Heart right ventricle (tissue), 16 donors: ENCODE data around the gene PERM1. TPM values are rescaled to one million over a fixed set of nuclear protein-coding genes. Genes with fewer than 3 reads are reported as not detected.
A peak's percentile ranks its signal among the peaks of the same experiment; 100 is the strongest.

ENCODE experiments used
- ATAC-seq, 8 donors: fragments of 200-7000 bp; cut with Tn5 transposase; one replicate each; pipeline ENCODE4 v1.9.1; 2020; ENCODE audit warnings: mild to moderate bottlenecking in 8 of 8, moderate library complexity in 8 of 8, moderate number of reproducible peaks in 1 of 8
- DNase-seq, 2 donors: peaks; one replicate each; pipeline ENCODE4 v3.0.0-alpha.2; 2020
- H3K27ac ChIP-seq, 10 donors: fragments of 200-600 bp; sonication (generic) in 2 of 10; one replicate each; pipeline versions ENCODE4 v1.5.0 to v1.8.0; 2020 to 2022; ENCODE audit warnings: mild to moderate bottlenecking in 3 of 10
- H3K27me3 ChIP-seq, 7 donors: fragments of 200-600 bp; one replicate each; pipeline ENCODE4 v1.8.0; 2021 to 2022; ENCODE audit warnings: mild to moderate bottlenecking in 2 of 7
- H3K36me3 ChIP-seq, 9 donors: fragments of 200-600 bp; sonication (generic) in 1 of 9; one replicate each; pipeline versions ENCODE4 v1.5.0 to v1.8.0; 2020 to 2022; ENCODE audit warnings: mild to moderate bottlenecking in 2 of 9
- H3K4me1 ChIP-seq, 9 donors: fragments of 200-600 bp; sonication (generic) in 1 of 9; one replicate each; pipeline versions ENCODE4 v1.5.0 to v1.8.0; 2020 to 2022; ENCODE audit warnings: mild to moderate bottlenecking in 4 of 9
- H3K4me3 ChIP-seq, 10 donors: fragments of 200-600 bp; sonication (generic) in 2 of 10; one replicate each; pipeline versions ENCODE4 v1.5.0 to v1.8.0; 2020 to 2022; ENCODE audit warnings: mild to moderate bottlenecking in 7 of 10, moderate library complexity in 2 of 10
- H3K9me3 ChIP-seq, 11 donors: fragments of 200-600 bp in 10 of 11; sonication (generic) in 2 of 11; one replicate each; pipeline versions ENCODE4 v1.5.0 to v1.8.0; 2013 to 2022; ENCODE audit warnings: mild to moderate bottlenecking in 2 of 11, control low read depth in 1 of 11, moderate library complexity in 1 of 11
- WGBS, 2 donors: extraction: QIAGEN DNeasy Blood & Tissue Kit; methylation state at CpG; one replicate each; pipeline ENCODE4 v1.1.7; 2013; ENCODE audit warnings: inconsistent platforms in 1 of 2; 5-methylcytosine and 5-hydroxymethylcytosine counted together
- intact Hi-C, 10 donors: fragments of 100-400 bp; cut with DNase I; formaldehyde crosslinking; loops; one replicate each; pipeline versions ENCODE4 v1.11.1 to v1.14.2; 2022
- polyA plus RNA-seq, 2 donors: library from polyadenylated mRNA; stranded (reverse); fragments of 200-250 nt; gene quantifications; one replicate each; pipeline ENCODE4 v1.2.3, GENCODE V29; 2013
- total RNA-seq, 10 donors: library from RNA; stranded (reverse); fragmentation: NEBNext Ultra II Directional in 3 of 10; extraction: Animal tissue kit (Norgen Biotek cat#: 25700) in 3 of 10; gene quantifications; one replicate each; pipeline versions ENCODE4 v1.2.1 to v1.2.4, GENCODE V29; 2021 to 2023
- TF ChIP-seq, protein P1 (sequence below), 9 donors: fragments of 200-600 bp; sonication (generic) in 2 of 9; IDR thresholded peaks; one replicate each; pipeline versions ENCODE4 v1.5.0 to v1.8.0; 2021 to 2022; ENCODE audit warnings: antibody characterized with exemption in 9 of 9, mild to moderate bottlenecking in 5 of 9, moderate library complexity in 1 of 9
- donor health status: Arrhythmogenic right ventricular cardiomyopathy.
- donor health status: ischemic (EF 13 %, LVEDD 7.1; RV severe dilation, severe dysfunction).
- donor health status: healthy with polysubstance abuse.
- donor health status: DM: no; HTN: yes; CAD: no.
- donor health status: DM: no; HTN: no; CAD: no.
- donor health status: ischemic (EF 25% LVEDD 6.9; RV normal size, moderate dysfunction).
- donor health status: ischemic (EF 25% LVEDD 5.7; RV mildly dilated, moderate dysfunction).
- donor health status: healthy.
- donor health status: DM: yes; HTN: yes; CAD: no.
- donor health status: Ischemic cardiomyopathy.
- donor health status: ischemic (EF 35%, LVEDD 5.7; RV mildly dilated, moderate dysfunction).
- donor health status: nonischemic (EF 11% LVEDD 7.7; RV severe dilation, severe dysfunction).
- donor health status: DM: yes; HTN: yes; CAD: no.
- donor health status: PGD.
- donor health status: ischemic (EF 29% LVEDD 5.4; RV normal size, mild dysfunction).
- donor health status: nonischemic (EF 23%, LVEDD 6.1; RV moderate dilation, normal function).

PERM1 gene
- total and polyA plus RNA-seq, 12 donors: 55.1 to 513 (median 122) TPM

DNA sequence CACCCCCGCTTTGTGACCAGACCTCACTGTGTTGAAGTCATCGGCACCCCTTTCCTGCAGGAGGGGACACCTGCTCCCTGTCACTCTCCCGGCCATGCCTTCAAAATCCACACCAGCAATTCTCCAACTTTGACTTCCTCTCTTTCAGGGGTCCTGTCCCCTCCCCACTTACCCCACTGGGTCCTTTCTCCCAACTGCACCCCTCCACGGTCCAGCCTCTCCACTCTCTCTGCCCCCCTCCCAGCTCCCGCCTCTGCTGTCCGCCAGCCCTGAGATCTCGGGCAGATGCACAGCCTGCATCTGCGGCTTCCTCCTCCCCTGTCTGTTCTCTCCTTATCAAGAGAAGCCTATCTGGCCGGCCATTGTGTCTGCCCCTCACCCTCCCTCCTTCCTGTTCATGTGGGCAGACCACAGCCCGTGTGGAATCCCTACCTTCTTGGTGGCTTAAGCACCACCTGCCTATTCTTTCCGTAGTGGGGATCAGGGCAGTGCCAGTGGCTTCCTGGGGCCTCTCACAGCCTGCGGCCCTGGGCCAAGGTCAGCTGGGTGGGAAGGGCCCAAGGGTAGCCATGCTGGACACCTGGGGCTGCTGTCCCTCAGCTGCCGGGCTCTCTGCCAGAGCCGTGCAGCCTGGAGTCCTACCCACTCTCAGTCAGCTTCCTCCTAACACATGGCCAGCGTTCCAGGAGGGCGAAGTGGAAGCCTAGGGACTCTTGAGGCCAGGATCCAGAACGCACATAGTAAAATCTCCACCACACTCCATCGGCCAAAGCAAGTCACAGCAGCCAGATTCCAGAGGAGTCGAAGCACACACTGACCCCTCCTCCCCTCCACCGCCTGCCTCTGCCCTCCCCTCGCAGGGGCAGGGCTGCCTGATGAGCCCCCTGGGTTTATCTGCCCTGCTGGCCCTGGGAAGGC lies 23.1 kb upstream of the PERM1 start:
- DNase-seq: no peak
- peaks cover 14 to 51% (median 28%) of the 10 kb centered on the region in 9 donors for H3K4me1 ChIP-seq
- intact Hi-C loops: no loop called here
- TF ChIP-seq, protein P1, sequence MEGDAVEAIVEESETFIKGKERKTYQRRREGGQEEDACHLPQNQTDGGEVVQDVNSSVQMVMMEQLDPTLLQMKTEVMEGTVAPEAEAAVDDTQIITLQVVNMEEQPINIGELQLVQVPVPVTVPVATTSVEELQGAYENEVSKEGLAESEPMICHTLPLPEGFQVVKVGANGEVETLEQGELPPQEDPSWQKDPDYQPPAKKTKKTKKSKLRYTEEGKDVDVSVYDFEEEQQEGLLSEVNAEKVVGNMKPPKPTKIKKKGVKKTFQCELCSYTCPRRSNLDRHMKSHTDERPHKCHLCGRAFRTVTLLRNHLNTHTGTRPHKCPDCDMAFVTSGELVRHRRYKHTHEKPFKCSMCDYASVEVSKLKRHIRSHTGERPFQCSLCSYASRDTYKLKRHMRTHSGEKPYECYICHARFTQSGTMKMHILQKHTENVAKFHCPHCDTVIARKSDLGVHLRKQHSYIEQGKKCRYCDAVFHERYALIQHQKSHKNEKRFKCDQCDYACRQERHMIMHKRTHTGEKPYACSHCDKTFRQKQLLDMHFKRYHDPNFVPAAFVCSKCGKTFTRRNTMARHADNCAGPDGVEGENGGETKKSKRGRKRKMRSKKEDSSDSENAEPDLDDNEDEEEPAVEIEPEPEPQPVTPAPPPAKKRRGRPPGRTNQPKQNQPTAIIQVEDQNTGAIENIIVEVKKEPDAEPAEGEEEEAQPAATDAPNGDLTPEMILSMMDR (IDR thresholded peaks at IDR 0.05): no peak
- no peak overlapping the region for H3K4me3 ChIP-seq
- peak in 6 of 8 donors; percentile 7 to 50 (median 26) for ATAC-seq
- H3K27me3 ChIP-seq: peaks cover 0 to 59% (median 0%) of the 10 kb centered on the region in 7 donors
- WGBS, 2 donors: 17 to 20% methylated on average over 21 of the region's 21 CpGs
- H3K9me3 ChIP-seq: no peaks in the 10 kb centered on the region
- peaks cover 0 to 9% (median 0%) of the 10 kb centered on the region in 9 donors for H3K36me3 ChIP-seq
- H3K27ac ChIP-seq: peak overlapping the region in 7 of 10 donors; percentile 34 to 72 (median 56)

DNA sequence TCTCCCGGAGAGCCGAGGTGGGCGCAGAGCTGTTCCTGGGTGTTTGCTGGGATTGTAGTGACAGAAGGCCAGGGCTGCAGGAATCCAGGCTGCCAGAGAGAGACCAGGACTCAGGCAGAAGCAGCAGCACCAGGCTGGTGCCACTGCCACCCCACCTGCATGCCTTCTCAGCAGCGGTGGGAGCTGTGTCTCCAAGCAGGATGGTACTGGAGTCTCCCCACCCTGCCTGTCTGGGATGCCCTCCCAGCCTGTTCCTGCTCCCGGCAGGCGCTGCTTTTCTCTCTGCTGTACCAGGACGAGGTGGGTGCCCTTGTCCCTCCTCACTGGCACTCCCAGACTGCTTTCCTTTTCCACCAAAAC lies 22.5 kb upstream of the PERM1 start:
- H3K4me3 ChIP-seq: no peak overlapping the region
- TF ChIP-seq, protein P1 (IDR thresholded peaks at IDR 0.05): no peak
- H3K27ac ChIP-seq: peak overlapping the region in 2 of 10 donors; percentile 60 to 72
- DNase-seq: no peak
- WGBS, 2 donors: 55% methylated on average over 7 of the region's 7 CpGs
- H3K27me3 ChIP-seq: peaks cover 0 to 65% (median 0%) of the 10 kb centered on the region in 7 donors
- H3K4me1 ChIP-seq: peaks cover 14 to 51% (median 31%) of the 10 kb centered on the region in 9 donors
- H3K36me3 ChIP-seq: peaks cover 0 to 9% (median 0%) of the 10 kb centered on the region in 9 donors
- H3K9me3 ChIP-seq: no peaks in the 10 kb centered on the region
- ATAC-seq: no peak
- intact Hi-C loops: no loop called here

DNA sequence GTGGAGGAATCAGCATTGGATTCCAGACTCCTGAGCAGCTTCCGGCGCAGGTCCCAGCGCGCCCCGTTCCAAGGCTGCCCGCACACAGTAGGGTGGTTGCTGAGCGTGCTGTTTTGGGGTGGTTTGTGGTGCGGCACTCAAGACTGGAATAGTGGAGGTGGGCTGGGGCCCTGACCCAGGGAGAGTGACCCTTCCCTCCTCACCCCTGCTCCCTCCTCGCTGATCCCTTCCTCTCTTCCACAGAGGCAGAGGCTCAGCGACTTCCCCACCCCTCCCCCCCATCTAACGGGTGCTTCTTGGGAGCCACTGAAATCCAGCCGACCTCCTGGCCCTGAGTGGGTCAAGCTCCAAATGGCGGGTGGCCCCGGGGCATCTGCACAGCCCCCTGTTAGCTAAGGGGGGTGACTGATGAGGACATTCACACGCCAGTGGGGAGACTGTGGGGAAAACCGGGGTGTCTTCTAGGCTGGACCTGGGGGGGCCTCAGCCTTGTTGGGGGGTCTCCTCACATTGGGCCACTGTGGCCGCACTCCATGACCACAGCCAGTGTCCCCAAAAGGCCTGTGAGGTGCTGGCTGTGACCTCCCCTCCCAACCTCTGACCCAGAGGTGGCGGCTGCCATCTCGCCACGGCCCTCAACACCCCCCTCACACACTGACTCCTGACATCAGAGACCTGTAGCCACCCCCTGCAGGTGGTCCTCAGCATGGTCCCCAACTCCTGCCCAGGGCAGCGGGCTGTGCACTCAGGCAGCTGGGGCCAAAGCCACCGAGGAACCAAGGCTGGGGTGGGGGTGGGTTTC lies 21.9 kb upstream of the PERM1 start:
- Histone ChIP-seq H3K4me3 (no peak overlapping the region), H3K9me3 (no peaks in the 10 kb centered on the region), H3K27me3 (peaks cover 0 to 71% (median 0%) of the 10 kb centered on the region in 7 donors), H3K36me3 (peaks cover 0 to 9% (median 0%) of the 10 kb centered on the region in 9 donors), H3K4me1 (peaks cover 14 to 51% (median 31%) of the 10 kb centered on the region in 9 donors), H3K27ac (no peak overlapping the region)
- DNase-seq: no peak
- TF ChIP-seq, protein P1 (IDR thresholded peaks at IDR 0.05): no peak
- intact Hi-C loops: no loop called here
- ATAC-seq: no peak
- whole genome bisulfite sequencing, 2 donors: 87 to 88% methylated on average over 21 to 22 of the region's 22 CpGs
